HepG2 (cell line): Measurements from ENCODE around the gene CCNB1IP1. TPM values are rescaled to one million over a fixed set of nuclear protein-coding genes. Genes with fewer than 3 reads are reported as not detected.
A peak's percentile ranks its signal among the peaks of the same experiment; 100 is the strongest.

Experiments
- CEBPB ChIP-seq: IDR thresholded peaks from 2 replicates; pipeline ENCODE4 v1.6.1; 2011; ENCODE audit warnings: low read depth, low read length, improper control_type of control experiment, borderline replicate concordance
- FOXA3 ChIP-seq: IDR thresholded peaks from 2 replicates; pipeline ENCODE4 v1.6.1; 2016; ENCODE audit warnings: missing genetic modification reagents, missing compliant biosample characterization
- FOXK1 ChIP-seq: sonication (generic); formaldehyde crosslinking; IDR thresholded peaks from 2 replicates; pipeline ENCODE4 v1.4.0; 2020; ENCODE audit warnings: low read depth, missing genetic modification reagents, borderline replicate concordance
- GATAD2A ChIP-seq: IDR thresholded peaks from 2 replicates; pipeline ENCODE4 v1.6.1; 2016
- HNF4A ChIP-seq: sonication (generic); formaldehyde crosslinking; IDR thresholded peaks from 2 replicates; pipeline ENCODE4 v1.4.0; 2020; ENCODE audit warnings: missing genetic modification reagents
- MAFG ChIP-seq: sonication (generic); formaldehyde crosslinking; IDR thresholded peaks from 2 replicates; pipeline ENCODE4 v1.5.1; 2020; ENCODE audit warnings: mild to moderate bottlenecking, missing genetic modification reagents
- MED1 ChIP-seq: sonication (generic); formaldehyde crosslinking; IDR thresholded peaks from 2 replicates; pipeline ENCODE4 v1.4.0; 2020; ENCODE audit warnings: missing genetic modification reagents
- NR2C2 ChIP-seq: sonication (generic); formaldehyde crosslinking; IDR thresholded peaks from 2 replicates; pipeline ENCODE4 v1.4.0; 2020; ENCODE audit warnings: missing genetic modification reagents, mild to moderate bottlenecking, moderate library complexity, borderline replicate concordance
- ONECUT2 ChIP-seq: sonication (generic); formaldehyde crosslinking; IDR thresholded peaks from 2 replicates; pipeline ENCODE4 v1.4.0; 2020; ENCODE audit warnings: missing genetic modification reagents
- POLR2AphosphoS2 ChIP-seq: IDR thresholded peaks from 2 replicates; pipeline ENCODE4 v1.6.1; 2011; ENCODE audit warnings: low read depth, low read length, improper control_type of control experiment
- POLR2G ChIP-seq: fragments of 200-400 bp; formaldehyde crosslinking; IDR thresholded peaks from 2 replicates; pipeline ENCODE4 v1.6.1; 2018; ENCODE audit warnings: mild to moderate bottlenecking, low read depth, low read length, moderate library complexity
- RELA ChIP-seq: sonication (generic); formaldehyde crosslinking; IDR thresholded peaks from 2 replicates; pipeline ENCODE4 v1.4.0; 2020; ENCODE audit warnings: missing genetic modification reagents
- SKI ChIP-seq: fragments of 450-650 bp; IDR thresholded peaks from one replicate; pipeline ENCODE4 v1.6.1; 2018; ENCODE audit warnings: mild to moderate bottlenecking; ENCODE audit not compliant: partially characterized antibody
- TBX3 ChIP-seq: fragments of 450-650 bp; IDR thresholded peaks from 2 replicates; pipeline ENCODE4 v1.6.1; 2017; ENCODE audit warnings: antibody characterized with exemption, mild to moderate bottlenecking, inconsistent platforms, borderline replicate concordance
- ZBTB3 ChIP-seq: sonication (generic); formaldehyde crosslinking; IDR thresholded peaks from 2 replicates; pipeline ENCODE4 v1.4.0; 2020; ENCODE audit warnings: low read depth, mild to moderate bottlenecking, moderate library complexity, missing genetic modification reagents, borderline replicate concordance
- ZNF24 ChIP-seq: fragments of 450-650 bp; IDR thresholded peaks from 2 replicates; pipeline ENCODE4 v1.6.1; 2017; ENCODE audit warnings: antibody characterized with exemption, mild to moderate bottlenecking
- ZNF256 ChIP-seq: sonication (generic); formaldehyde crosslinking; conservative IDR thresholded peaks from 2 replicates; pipeline ENCODE4 v1.4.0; 2020; ENCODE audit warnings: missing genetic modification reagents
- ZNF569 ChIP-seq: sonication (generic); formaldehyde crosslinking; IDR thresholded peaks from 2 replicates; pipeline ENCODE4 v1.5.0; 2020; ENCODE audit warnings: mild to moderate bottlenecking, missing genetic modification reagents, moderate library complexity, borderline replicate concordance
- ZSCAN22 ChIP-seq: sonication (generic); formaldehyde crosslinking; IDR thresholded peaks from 2 replicates; pipeline ENCODE4 v1.4.0; 2020; ENCODE audit warnings: mild to moderate bottlenecking, missing genetic modification reagents
- polyA plus RNA-seq, 8 experiments: library from polyadenylated mRNA; depleted of rRNA in 3 of 8; stranded (reverse) in 7 of 8; unstranded in 1 of 8; fragments of >200 nt; fragmentation: Illumina TruSeq in 4 of 8; extraction: Trizol in 4 of 8; gene quantifications; 2 replicates each; pipeline versions ENCODE4 v1.2.1 to v1.2.3, GENCODE V29; 2011 to 2016; ENCODE audit warnings: low read depth in 4 of 8, missing spikeins in 1 of 8, mixed read lengths in 1 of 8; ENCODE audit not compliant: insufficient read depth in 1 of 8
- total RNA-seq, 5 experiments: library from RNA; depleted of rRNA; stranded (reverse); fragments of >200 nt; fragmentation: Illumina TruSeq; extraction: Trizol; gene quantifications; 2 replicates each; pipeline ENCODE4 v1.2.3, GENCODE V29; 2016; ENCODE audit warnings: low read depth in 1 of 5
- TF ChIP-seq, protein P1 (sequence below): sonication (generic); formaldehyde crosslinking; IDR thresholded peaks from 2 replicates; pipeline ENCODE4 v1.4.0; 2020; ENCODE audit warnings: missing genetic modification reagents
- TF ChIP-seq, protein P2 (sequence below): sonication (generic); formaldehyde crosslinking; IDR thresholded peaks from 2 replicates; pipeline ENCODE4 v1.4.0; 2020; ENCODE audit warnings: missing genetic modification reagents, borderline replicate concordance
- TF ChIP-seq, protein P3 (sequence below): fragments of 450-650 bp; IDR thresholded peaks from 2 replicates; pipeline ENCODE4 v1.6.1; 2016
- TF ChIP-seq, protein P4 (sequence below): IDR thresholded peaks from 2 replicates; pipeline ENCODE4 v1.6.1; 2012; ENCODE audit warnings: inconsistent platforms
- TF ChIP-seq, protein P5 (sequence below): sonication (generic); formaldehyde crosslinking; IDR thresholded peaks from 2 replicates; pipeline ENCODE4 v1.5.1; 2020; ENCODE audit warnings: mild to moderate bottlenecking, missing genetic modification reagents

Gene CCNB1IP1
- total and polyA plus RNA-seq, 2 of the 13 experiments (the other 11 are each of a cell fraction or from before 2014, with no cell fraction given): 98.3 to 125 TPM

DNA sequence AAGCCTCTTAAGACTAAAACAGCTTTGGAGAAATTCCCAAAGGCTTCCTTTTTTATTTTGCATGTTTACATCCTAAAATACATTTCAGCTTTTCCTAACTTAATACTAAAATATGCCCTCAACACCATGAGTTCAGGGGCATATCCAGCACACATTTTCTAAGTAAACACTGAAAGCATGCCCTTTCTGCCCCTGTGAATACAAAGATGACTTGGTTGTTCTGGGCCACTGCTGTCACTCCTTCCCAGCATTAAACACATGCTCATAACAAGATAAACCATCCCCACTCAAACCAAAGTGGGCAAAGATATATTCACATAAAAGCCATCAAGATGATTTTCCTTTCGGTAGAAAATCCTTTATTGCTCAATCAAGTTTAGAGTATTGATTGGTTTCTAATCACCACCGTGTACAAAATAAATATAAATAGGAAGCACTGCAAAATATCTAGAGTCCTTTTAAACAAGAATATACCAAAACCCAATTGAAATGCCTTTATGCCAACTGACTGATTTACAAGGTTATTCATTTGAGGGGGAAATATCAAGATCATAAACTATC lies 1.9 kb downstream of the CCNB1IP1 start (continued):
- TF ChIP-seq TBX3 (no peak), ZNF24 (no peak), FOXA3 (CRISPR knock-in tag) (peak; percentile 66), POLR2G (no peak), CEBPB (peak; percentile 58; the same call in 1 of the 2 replicates), ONECUT2 (CRISPR knock-in tag) (peak; percentile 53; the same call in 1 of the 2 replicates), HNF4A (CRISPR knock-in tag) (0 out of 2 replicates have a peak, but pooled peaks have one; percentile 10), NR2C2 (CRISPR knock-in tag) (no peak), MAFG (CRISPR knock-in tag) (no peak), SKI (no peak), GATAD2A (CRISPR knock-in tag) (peak; percentile 26; the same call in 1 of the 2 replicates), FOXK1 (CRISPR knock-in tag) (no peak; the same call in 1 of the 2 replicates), RELA (CRISPR knock-in tag) (no peak), ZNF569 (CRISPR knock-in tag) (no peak), ZBTB3 (CRISPR knock-in tag) (no peak), ZSCAN22 (CRISPR knock-in tag) (no peak), POLR2AphosphoS2 (no peak), ZNF256 (CRISPR knock-in tag) (no peak), MED1 (CRISPR knock-in tag) (0 out of 2 replicates have a peak, but pooled peaks have one; percentile 15)
- TF ChIP-seq, protein P1, sequence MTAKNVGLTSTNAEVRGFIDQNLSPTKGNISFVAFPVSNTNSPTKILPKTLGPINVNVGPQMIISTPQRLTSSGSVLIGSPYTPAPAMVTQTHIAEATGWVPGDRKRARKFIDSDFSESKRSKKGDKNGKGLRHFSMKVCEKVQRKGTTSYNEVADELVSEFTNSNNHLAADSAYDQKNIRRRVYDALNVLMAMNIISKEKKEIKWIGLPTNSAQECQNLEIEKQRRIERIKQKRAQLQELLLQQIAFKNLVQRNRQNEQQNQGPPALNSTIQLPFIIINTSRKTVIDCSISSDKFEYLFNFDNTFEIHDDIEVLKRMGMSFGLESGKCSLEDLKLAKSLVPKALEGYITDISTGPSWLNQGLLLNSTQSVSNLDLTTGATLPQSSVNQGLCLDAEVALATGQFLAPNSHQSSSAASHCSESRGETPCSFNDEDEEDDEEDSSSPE (CRISPR knock-in tag): no peak
- TF ChIP-seq, protein P2, sequence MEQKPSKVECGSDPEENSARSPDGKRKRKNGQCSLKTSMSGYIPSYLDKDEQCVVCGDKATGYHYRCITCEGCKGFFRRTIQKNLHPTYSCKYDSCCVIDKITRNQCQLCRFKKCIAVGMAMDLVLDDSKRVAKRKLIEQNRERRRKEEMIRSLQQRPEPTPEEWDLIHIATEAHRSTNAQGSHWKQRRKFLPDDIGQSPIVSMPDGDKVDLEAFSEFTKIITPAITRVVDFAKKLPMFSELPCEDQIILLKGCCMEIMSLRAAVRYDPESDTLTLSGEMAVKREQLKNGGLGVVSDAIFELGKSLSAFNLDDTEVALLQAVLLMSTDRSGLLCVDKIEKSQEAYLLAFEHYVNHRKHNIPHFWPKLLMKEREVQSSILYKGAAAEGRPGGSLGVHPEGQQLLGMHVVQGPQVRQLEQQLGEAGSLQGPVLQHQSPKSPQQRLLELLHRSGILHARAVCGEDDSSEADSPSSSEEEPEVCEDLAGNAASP (CRISPR knock-in tag): peak; percentile 29; the same call in 1 of the 2 replicates
- TF ChIP-seq, protein P3, sequence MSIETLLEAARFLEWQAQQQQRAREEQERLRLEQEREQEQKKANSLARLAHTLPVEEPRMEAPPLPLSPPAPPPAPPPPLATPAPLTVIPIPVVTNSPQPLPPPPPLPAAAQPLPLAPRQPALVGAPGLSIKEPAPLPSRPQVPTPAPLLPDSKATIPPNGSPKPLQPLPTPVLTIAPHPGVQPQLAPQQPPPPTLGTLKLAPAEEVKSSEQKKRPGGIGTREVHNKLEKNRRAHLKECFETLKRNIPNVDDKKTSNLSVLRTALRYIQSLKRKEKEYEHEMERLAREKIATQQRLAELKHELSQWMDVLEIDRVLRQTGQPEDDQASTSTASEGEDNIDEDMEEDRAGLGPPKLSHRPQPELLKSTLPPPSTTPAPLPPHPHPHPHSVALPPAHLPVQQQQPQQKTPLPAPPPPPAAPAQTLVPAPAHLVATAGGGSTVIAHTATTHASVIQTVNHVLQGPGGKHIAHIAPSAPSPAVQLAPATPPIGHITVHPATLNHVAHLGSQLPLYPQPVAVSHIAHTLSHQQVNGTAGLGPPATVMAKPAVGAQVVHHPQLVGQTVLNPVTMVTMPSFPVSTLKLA: peak; percentile 43; the same call in 1 of the 2 replicates
- TF ChIP-seq, protein P4, sequence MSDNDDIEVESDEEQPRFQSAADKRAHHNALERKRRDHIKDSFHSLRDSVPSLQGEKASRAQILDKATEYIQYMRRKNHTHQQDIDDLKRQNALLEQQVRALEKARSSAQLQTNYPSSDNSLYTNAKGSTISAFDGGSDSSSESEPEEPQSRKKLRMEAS: peak; percentile 34; the same call in 1 of the 2 replicates
- TF ChIP-seq, protein P5, sequence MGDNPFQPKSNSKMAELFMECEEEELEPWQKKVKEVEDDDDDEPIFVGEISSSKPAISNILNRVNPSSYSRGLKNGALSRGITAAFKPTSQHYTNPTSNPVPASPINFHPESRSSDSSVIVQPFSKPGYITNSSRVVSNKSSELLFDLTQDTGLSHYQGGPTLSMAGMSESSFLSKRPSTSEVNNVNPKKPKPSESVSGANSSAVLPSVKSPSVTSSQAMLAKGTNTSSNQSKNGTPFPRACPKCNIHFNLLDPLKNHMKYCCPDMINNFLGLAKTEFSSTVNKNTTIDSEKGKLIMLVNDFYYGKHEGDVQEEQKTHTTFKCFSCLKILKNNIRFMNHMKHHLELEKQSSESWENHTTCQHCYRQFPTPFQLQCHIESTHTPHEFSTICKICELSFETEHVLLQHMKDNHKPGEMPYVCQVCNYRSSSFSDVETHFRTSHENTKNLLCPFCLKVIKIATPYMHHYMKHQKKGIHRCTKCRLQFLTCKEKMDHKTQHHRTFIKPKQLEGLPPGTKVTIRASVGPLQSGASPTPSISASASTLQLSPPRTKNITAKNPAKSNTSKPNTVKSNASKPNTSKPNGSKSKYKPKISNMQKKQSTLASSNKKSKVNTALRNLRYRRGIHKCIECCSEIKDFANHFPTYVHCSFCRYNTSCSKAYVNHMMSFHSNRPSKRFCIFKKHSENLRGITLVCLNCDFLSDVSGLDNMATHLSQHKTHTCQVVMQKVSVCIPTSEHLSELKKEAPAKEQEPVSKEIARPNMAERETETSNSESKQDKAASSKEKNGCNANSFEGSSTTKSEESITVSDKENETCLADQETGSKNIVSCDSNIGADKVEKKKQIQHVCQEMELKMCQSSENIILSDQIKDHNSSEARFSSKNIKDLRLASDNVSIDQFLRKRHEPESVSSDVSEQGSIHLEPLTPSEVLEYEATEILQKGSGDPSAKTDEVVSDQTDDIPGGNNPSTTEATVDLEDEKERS (CRISPR knock-in tag): no peak
